A673 (cell line): ENCODE data around the gene OR9Q1. TPM values are rescaled to one million over a fixed set of nuclear protein-coding genes. Genes with fewer than 3 reads are reported as not detected.
"Not testable (repeated sequence)": the region's sequence is repeated elsewhere in the genome, so short reads cannot be mapped to it uniquely, and the experiment has no call there.

Source experiments
- BruUV-seq: library from RNA; stranded (reverse); fragments of 400-500 nt; replicated peaks from 2 replicates; lab custom pipeline; 2021; lab: Mats Ljungman, UMichigan
- CTCF ChIA-PET: fragments of 300-600 bp; sonication (Branson Sonifier 250); formaldehyde crosslinking; loops from one replicate; lab custom pipeline; 2022; ENCODE audit warnings: antibody characterized with exemption; lab: Charles Lee
- POLR2A ChIA-PET: fragments of 300-600 bp; sonication (Branson Sonifier 250); formaldehyde crosslinking; loops from one replicate; lab custom pipeline; 2022; ENCODE audit warnings: antibody characterized with exemption; ENCODE audit not compliant: low non-redundant PET; lab: Charles Lee
- DNase-seq: peaks from one replicate; pipeline ENCODE4 v3.0.0-alpha.2; 2015; ENCODE audit warnings: low spot score
- H3K27ac ChIP-seq: fragments of 200-600 bp; sonication (generic); 2 replicates; pipeline ENCODE4 v1.5.1; 2016; ENCODE audit warnings: mixed run types, low read depth, mild to moderate bottlenecking, mixed read lengths, antibody characterized with exemption, low read length; ENCODE audit not compliant: poor library complexity, severe bottlenecking
- H3K27me3 ChIP-seq: fragments of 200-600 bp; sonication (generic); replicated peaks from 2 replicates; pipeline ENCODE4 v1.6.1; 2017; ENCODE audit warnings: mixed run types, low read depth, mild to moderate bottlenecking, mixed read lengths, antibody characterized with exemption, low read length; ENCODE audit not compliant: insufficient read depth, poor library complexity
- H3K36me3 ChIP-seq: fragments of 200-600 bp; sonication (generic); 2 replicates; pipeline ENCODE4 v1.6.1; 2016; ENCODE audit warnings: mixed run types, mild to moderate bottlenecking, mixed read lengths, antibody characterized with exemption, low read length; ENCODE audit not compliant: insufficient read depth, poor library complexity, severe bottlenecking
- H3K4me1 ChIP-seq: fragments of 200-600 bp; sonication (generic); 2 replicates; pipeline ENCODE4 v1.6.1; 2017; ENCODE audit warnings: mixed run types, mild to moderate bottlenecking, mixed read lengths, antibody characterized with exemption, low read length; ENCODE audit not compliant: insufficient read depth, poor library complexity, severe bottlenecking
- H3K4me3 ChIP-seq: fragments of 200-600 bp; sonication (generic); 2 replicates; pipeline ENCODE4 v1.5.1; 2016; ENCODE audit warnings: low read depth, mixed run types, mild to moderate bottlenecking, mixed read lengths, low read length; ENCODE audit not compliant: poor library complexity, severe bottlenecking
- H3K9me3 ChIP-seq: fragments of 200-600 bp; sonication (generic); 2 replicates; pipeline ENCODE4 v1.6.1; 2016; ENCODE audit warnings: mixed run types, low read depth, mild to moderate bottlenecking, mixed read lengths, antibody characterized with exemption, low read length; ENCODE audit not compliant: poor library complexity, severe bottlenecking
- CTCF ChIP-seq: fragments of 300-800, 200-600 bp; sonication (generic); conservative IDR thresholded peaks from 2 replicates; pipeline ENCODE4 v1.5.1; 2017; ENCODE audit warnings: low read depth, mild to moderate bottlenecking, antibody characterized with exemption, low read length, moderate library complexity, mixed read lengths
- EZH2 ChIP-seq: fragments of 200-600 bp; sonication (generic); IDR thresholded peaks from 2 replicates; pipeline ENCODE4 v1.6.1; 2017; ENCODE audit warnings: borderline replicate concordance, low read depth, mild to moderate bottlenecking, mixed read lengths, antibody characterized with exemption, low read length; ENCODE audit not compliant: poor library complexity, severe bottlenecking
- intact Hi-C: fragments of 100-400 bp; cut with micrococcal nuclease; formaldehyde crosslinking; loops from one replicate; pipeline ENCODE4 v1.10.0; 2022; ENCODE audit not compliant: unreplicated experiment
- total RNA-seq: library from RNA; stranded (reverse); gene quantifications from 2 replicates; pipeline ENCODE4 v1.2.3, GENCODE V29; 2021

The OR9Q1 gene
- total RNA-seq, 1 experiment from 2014 or later = not detected

- Histone ChIP-seq H3K27ac (no peak overlapping the region), H3K4me3 (no peak overlapping the region), H3K27me3 (no peaks in the 10 kb centered on the region), H3K36me3 (no peaks in the 10 kb centered on the region), H3K4me1 (no peaks in the 10 kb centered on the region), H3K9me3 (peaks cover 6% of the 10 kb centered on the region)
- BruUV-seq = no TSS peak
- no peak for DNase-seq
- TF ChIP-seq CTCF (no peak), EZH2 (no peak)
- POLR2A ChIA-PET = no interaction called here
- intact Hi-C loops = no loop called here
- CTCF ChIA-PET = no interaction called here
Measured at GRCh38 chr11:58199271-58199670, 175.6 kb downstream of the OR9Q1 start.

GRCh38 chr11:58204042-58204441, 180.4 kb downstream of the OR9Q1 start, which contains the start of gene OR1S2:
OR1S2 (minus strand) TSS chr11:58204142; CDS start chr11:58204142, 0 bp downstream.
- H3K27ac ChIP-seq = no peak within 1 kb of the TSS
- no peaks in the 10 kb centered on the region for H3K9me3 ChIP-seq
- BruUV-seq = no TSS peak
- no peaks in the 10 kb centered on the region for H3K36me3 ChIP-seq
- TF ChIP-seq CTCF (no peak), EZH2 (no peak)
- no peak within 1 kb of the TSS for H3K4me3 ChIP-seq
- H3K4me1 ChIP-seq = no peaks in the 10 kb centered on the region
- POLR2A ChIA-PET = no interaction called here
- intact Hi-C loops = no loop called here
- peaks cover 9% of the 10 kb centered on the region for H3K27me3 ChIP-seq
- CTCF ChIA-PET = no interaction called here
- DNase-seq = no peak

- CTCF ChIA-PET, BruUV-seq, intact Hi-C loops: not testable (repeated sequence)
Measured at GRCh38 chr11:58212420-58212819, 188.7 kb downstream of the OR9Q1 start, which contains the start of gene OR1S1. OR1S1 (plus strand) TSS chr11:58212720.

GRCh38 chr11:58216476-58216875, 192.8 kb downstream of the OR9Q1 start:
- DNase-seq = no peak
- H3K27me3 ChIP-seq = no peaks in the 10 kb centered on the region
- no peaks in the 10 kb centered on the region for H3K9me3 ChIP-seq
- H3K27ac ChIP-seq = no peak overlapping the region
- H3K4me3 ChIP-seq = no peak overlapping the region
- no peaks in the 10 kb centered on the region for H3K4me1 ChIP-seq
- intact Hi-C loops = no loop called here
- H3K36me3 ChIP-seq = no peaks in the 10 kb centered on the region
- TF ChIP-seq EZH2 = no peak
- no peak for TF ChIP-seq CTCF
- ChIA-PET POLR2A (no interaction called here), CTCF (no interaction called here)
- BruUV-seq = no TSS peak

More at GRCh38 chr11:58212420-58212819, 188.7 kb downstream of the OR9Q1 start, which contains the start of gene OR1S1:
- H3K36me3 ChIP-seq, H3K27ac ChIP-seq, POLR2A ChIA-PET, H3K4me1 ChIP-seq, H3K9me3 ChIP-seq, DNase-seq, H3K27me3 ChIP-seq, H3K4me3 ChIP-seq: not testable (repeated sequence)
